Body of pancreas (tissue), 4 donors: ENCODE data around the gene CCL28.

Experiments used
- CTCF ChIP-seq, 7 experiments: fragments of 450-650 bp in 4 of 7; fragments of 200-600 bp in 3 of 7; sonication (generic) in 3 of 7; IDR thresholded peaks; one replicate each; pipeline ENCODE4 v1.5.1; 2016 to 2019; ENCODE audit warnings: antibody characterized with exemption in 7 of 7
- POLR2A ChIP-seq, 3 donors: fragments of 450-650 bp; IDR thresholded peaks; one replicate each; pipeline ENCODE4 v1.6.1; 2016; ENCODE audit warnings: antibody characterized with exemption in 3 of 3, mild to moderate bottlenecking in 2 of 3

GRCh38 chr5:43348861-43349363, 63.3 kb downstream of the CCL28 start:
- TF ChIP-seq CTCF (IDR thresholded peaks at IDR 0.05) (no peak), POLR2A (IDR thresholded peaks at IDR 0.05) (no peak)
